Measurements from ENCODE around the gene LAMB3. TPM values are rescaled to one million over a fixed set of nuclear protein-coding genes. Genes with fewer than 3 reads are reported as not detected.

LAMB3 gene
- polyA plus RNA-seq, 1 donor from 2014 or later: 5.8 TPM

- H3K4me2 ChIP-seq (ENCODE audit: low read length): no peak overlapping the region
- H3K9me3 ChIP-seq (ENCODE audit: low read length): no peaks in the 10 kb centered on the region
- no peaks in the 10 kb centered on the region for H3K27me3 ChIP-seq (ENCODE audit: insufficient read depth, low read depth, low read length)
- TF ChIP-seq POLR2AphosphoS5 (IDR thresholded peaks at IDR 0.05) (no peak), MXI1 (conservative IDR thresholded peaks at IDR 0.05; ENCODE audit: poor library complexity, severe bottlenecking) (no peak), EP300 (conservative IDR thresholded peaks at IDR 0.05; ENCODE audit: poor library complexity, severe bottlenecking) (no peak), TAF1 (IDR thresholded peaks at IDR 0.05; ENCODE audit: low read depth) (no peak), EZH2 (IDR thresholded peaks at IDR 0.05; ENCODE audit: borderline replicate concordance, insufficient read depth, low read length, poor library complexity, severe bottlenecking) (no peak), REST (IDR thresholded peaks at IDR 0.05; ENCODE audit: borderline replicate concordance) (no peak), SMC3 (conservative IDR thresholded peaks at IDR 0.05; ENCODE audit: poor library complexity) (no peak), RAD21 (conservative IDR thresholded peaks at IDR 0.05) (no peak)
- no peaks in the 10 kb centered on the region for H3K9me2 ChIP-seq (ENCODE audit: insufficient read depth, low read length)
- no peak overlapping the region for H3K9ac ChIP-seq (ENCODE audit: low read length)
- H3K36me3 ChIP-seq (ENCODE audit: insufficient read depth, low read length): no peaks in the 10 kb centered on the region
- H2AFZ ChIP-seq (ENCODE audit: low read depth, low read length): no peak overlapping the region
- H3K27ac ChIP-seq (ENCODE audit: low read length): no peak overlapping the region
- H4K20me1 ChIP-seq (ENCODE audit: insufficient read depth): no peaks in the 10 kb centered on the region
- H3K79me2 ChIP-seq (replicated peaks; ENCODE audit: insufficient read depth, low read length): no peaks in the 10 kb centered on the region
- H3F3A ChIP-seq (ENCODE audit: insufficient read depth, low read length, poor library complexity, severe bottlenecking): no peaks in the 10 kb centered on the region
- no peak overlapping the region for H3K4me3 ChIP-seq (ENCODE audit: low read length)
Observed at GRCh38 chr1:209607795-209608178, 44.4 kb downstream of the LAMB3 start.

DNA sequence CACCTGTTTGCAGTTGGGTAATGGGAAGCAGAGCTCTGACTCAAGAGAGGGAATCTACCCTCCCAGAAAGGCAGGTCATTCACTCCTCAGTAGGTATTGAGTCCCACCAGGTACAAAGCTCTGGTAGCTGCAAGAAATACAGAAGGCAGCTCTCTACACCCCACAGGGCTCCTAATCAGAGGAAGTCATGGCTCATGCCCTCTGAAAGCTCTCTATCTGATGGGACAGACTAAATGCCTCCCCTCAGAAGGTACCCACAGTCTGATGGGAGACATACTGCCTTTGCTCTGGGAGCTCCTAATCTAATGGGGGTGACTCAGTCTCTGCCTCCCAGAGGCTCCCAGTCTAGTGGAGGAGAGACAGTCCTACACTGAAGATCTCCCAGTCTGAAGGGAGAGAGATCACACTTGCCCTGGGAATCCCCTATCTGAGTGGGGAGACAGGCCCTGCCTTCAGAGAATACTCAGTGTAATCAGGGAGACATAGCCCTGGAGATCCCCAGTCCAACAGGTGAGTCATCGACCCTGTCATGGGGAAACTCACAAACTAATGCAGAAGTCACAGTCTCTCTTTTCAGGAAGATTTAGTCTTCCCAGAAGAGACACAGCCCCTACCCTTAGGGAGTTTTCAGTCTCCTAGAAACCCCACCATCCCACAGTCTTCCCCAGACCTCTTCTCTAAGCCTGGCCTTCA, 45.0 kb downstream of the LAMB3 start:
- Histone ChIP-seq H3K4me3 (ENCODE audit: low read length) (no peak overlapping the region), H3K9me3 (ENCODE audit: low read length) (no peaks in the 10 kb centered on the region), H4K20me1 (ENCODE audit: insufficient read depth) (no peaks in the 10 kb centered on the region), H3F3A (ENCODE audit: insufficient read depth, low read length, poor library complexity, severe bottlenecking) (no peaks in the 10 kb centered on the region), H3K79me2 (replicated peaks; ENCODE audit: insufficient read depth, low read length) (no peaks in the 10 kb centered on the region), H2AFZ (ENCODE audit: low read depth, low read length) (no peak overlapping the region), H3K9me2 (ENCODE audit: insufficient read depth, low read length) (no peaks in the 10 kb centered on the region), H3K27ac (ENCODE audit: low read length) (no peak overlapping the region), H3K9ac (ENCODE audit: low read length) (no peak overlapping the region), H3K27me3 (ENCODE audit: insufficient read depth, low read depth, low read length) (no peaks in the 10 kb centered on the region), H3K4me2 (ENCODE audit: low read length) (no peak overlapping the region), H3K36me3 (ENCODE audit: insufficient read depth, low read length) (no peaks in the 10 kb centered on the region)
- TF ChIP-seq EP300 (conservative IDR thresholded peaks at IDR 0.05; ENCODE audit: poor library complexity, severe bottlenecking): no peak
- no peak for TF ChIP-seq SMC3 (conservative IDR thresholded peaks at IDR 0.05; ENCODE audit: poor library complexity)
- TF ChIP-seq REST (IDR thresholded peaks at IDR 0.05; ENCODE audit: borderline replicate concordance): no peak
- no peak for TF ChIP-seq MXI1 (conservative IDR thresholded peaks at IDR 0.05; ENCODE audit: poor library complexity, severe bottlenecking)
- TF ChIP-seq EZH2 (IDR thresholded peaks at IDR 0.05; ENCODE audit: borderline replicate concordance, insufficient read depth, low read length, poor library complexity, severe bottlenecking): no peak
- no peak for TF ChIP-seq TAF1 (IDR thresholded peaks at IDR 0.05; ENCODE audit: low read depth)
- no peak for TF ChIP-seq CTCF (IDR thresholded peaks at IDR 0.05; ENCODE audit: poor library complexity, severe bottlenecking)
- no peak for TF ChIP-seq POLR2AphosphoS5 (IDR thresholded peaks at IDR 0.05)
- TF ChIP-seq RAD21 (conservative IDR thresholded peaks at IDR 0.05): no peak
